Measurements from ENCODE around the gene CDH13.

- no peak for TF ChIP-seq CTCF (conservative IDR thresholded peaks at IDR 0.05; ENCODE audit: low read length)
- no peak for TF ChIP-seq EZH2phosphoT487 (IDR thresholded peaks at IDR 0.05; ENCODE audit: borderline replicate concordance, low read depth, low read length)
Measured at GRCh38 chr16:82668094-82668493, 41.3 kb downstream of the CDH13 start.

All from OCI-LY7 (cell line).